ENCODE results near the gene TSPAN31. TPM values are rescaled to one million over a fixed set of nuclear protein-coding genes. Genes with fewer than 3 reads are reported as not detected.

Gene TSPAN31
- total RNA-seq, 1 donor from 2014 or later = 61.3 TPM

GRCh38 chr12:57735952-57736740 lies 8.7 kb upstream of the TSPAN31 start:
- peak; percentile 45 for TF ChIP-seq EZH2 (IDR thresholded peaks at IDR 0.05)
- TF ChIP-seq CTCF (IDR thresholded peaks at IDR 0.05) = peak; percentile 48
- TF ChIP-seq EZH2phosphoT487 (IDR thresholded peaks at IDR 0.05) = peak; percentile 42
- Histone ChIP-seq H3K4me1 (peaks cover 24% of the 10 kb centered on the region), H3K36me3 (no peaks in the 10 kb centered on the region), H3K9ac (no peak overlapping the region), H3F3A (ENCODE audit: low read depth) (peaks cover 32% of the 10 kb centered on the region), H3K27me3 (peaks cover 100% of the 10 kb centered on the region), H3K4me3 (peak overlapping the region; percentile 44), H3K27ac (no peak overlapping the region), H3K4me2 (peak overlapping the region; percentile 98), H2AFZ (replicated peaks) (no peak overlapping the region), H3K9me3 (ENCODE audit: low read depth) (no peaks in the 10 kb centered on the region), H3K79me2 (ENCODE audit: low read depth) (no peaks in the 10 kb centered on the region), H4K20me1 (ENCODE audit: low read depth) (peaks cover 39% of the 10 kb centered on the region)
- Mint-ChIP-seq H3K4me3 (peak overlapping the region; percentile 80), H3K4me1 (peaks cover 44% of the 10 kb centered on the region), H3K36me3 (peaks cover 4% of the 10 kb centered on the region), H3K9me3 (no peaks in the 10 kb centered on the region), H3K27me3 (ENCODE audit: insufficient read depth, low read depth) (peaks cover 38% of the 10 kb centered on the region), H3K27ac (peak overlapping the region; percentile 4)
- peak; percentile 80 for DNase-seq (ENCODE audit: low spot score)

DNA sequence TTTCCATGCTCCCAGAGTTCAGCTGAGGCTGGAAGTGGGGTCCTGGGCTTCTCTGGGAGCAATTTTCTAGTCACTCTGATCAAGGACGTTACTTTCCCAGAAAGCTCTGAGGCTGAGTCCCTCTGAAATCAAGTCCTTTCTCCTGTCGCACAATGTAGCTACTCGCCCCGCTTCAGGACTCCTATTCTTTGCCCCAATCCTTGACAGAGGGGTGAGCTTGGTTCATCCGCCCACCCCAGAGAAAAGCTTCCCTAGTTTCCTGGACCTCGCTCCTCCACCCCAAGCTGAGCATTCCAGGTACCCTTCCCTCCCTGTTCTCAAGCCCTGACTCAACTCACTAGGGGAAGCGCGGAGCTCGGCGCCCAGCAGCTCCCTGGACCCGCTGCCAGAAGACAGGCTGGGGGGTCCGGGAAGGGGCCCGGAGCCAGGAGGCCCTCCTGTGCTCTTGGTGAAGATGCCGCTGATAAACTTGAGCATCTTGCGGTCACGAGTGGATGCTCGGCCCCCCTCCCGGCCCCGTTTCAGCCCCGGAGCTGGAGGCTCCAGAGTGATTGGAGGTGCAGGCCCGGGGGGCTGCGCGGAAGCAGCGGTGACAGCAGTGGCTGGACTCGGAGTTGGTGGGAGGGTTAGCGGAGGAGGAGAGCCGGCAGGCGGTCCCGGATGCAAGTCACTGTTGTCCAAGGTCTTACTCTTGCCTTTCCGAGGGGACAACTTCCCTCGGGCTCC lies 7.9 kb upstream of the TSPAN31 start:
- Histone ChIP-seq H3K36me3 (no peaks in the 10 kb centered on the region), H4K20me1 (ENCODE audit: low read depth) (peaks cover 39% of the 10 kb centered on the region), H3K4me3 (peak overlapping the region; percentile 80), H3K4me1 (peaks cover 24% of the 10 kb centered on the region), H3K27me3 (peaks cover 100% of the 10 kb centered on the region), H2AFZ (replicated peaks) (no peak overlapping the region), H3K9me3 (ENCODE audit: low read depth) (no peaks in the 10 kb centered on the region), H3K4me2 (peak overlapping the region; percentile 98), H3F3A (ENCODE audit: low read depth) (peaks cover 32% of the 10 kb centered on the region), H3K79me2 (ENCODE audit: low read depth) (no peaks in the 10 kb centered on the region), H3K9ac (no peak overlapping the region), H3K27ac (no peak overlapping the region)
- no peaks in the 10 kb centered on the region for H3K9me3 Mint-ChIP-seq
- peak overlapping the region; percentile 4 for H3K27ac Mint-ChIP-seq
- H3K4me1 Mint-ChIP-seq = peaks cover 49% of the 10 kb centered on the region
- DNase-seq (ENCODE audit: low spot score) = peak; percentile 33
- peaks cover 40% of the 10 kb centered on the region for H3K27me3 Mint-ChIP-seq (ENCODE audit: insufficient read depth, low read depth)
- H3K36me3 Mint-ChIP-seq = no peaks in the 10 kb centered on the region
- TF ChIP-seq CTCF (IDR thresholded peaks at IDR 0.05) = no peak
- no peak for TF ChIP-seq EZH2phosphoT487 (IDR thresholded peaks at IDR 0.05)
- no peak for TF ChIP-seq EZH2 (IDR thresholded peaks at IDR 0.05)
- peak overlapping the region; percentile 80 for H3K4me3 Mint-ChIP-seq

DNA sequence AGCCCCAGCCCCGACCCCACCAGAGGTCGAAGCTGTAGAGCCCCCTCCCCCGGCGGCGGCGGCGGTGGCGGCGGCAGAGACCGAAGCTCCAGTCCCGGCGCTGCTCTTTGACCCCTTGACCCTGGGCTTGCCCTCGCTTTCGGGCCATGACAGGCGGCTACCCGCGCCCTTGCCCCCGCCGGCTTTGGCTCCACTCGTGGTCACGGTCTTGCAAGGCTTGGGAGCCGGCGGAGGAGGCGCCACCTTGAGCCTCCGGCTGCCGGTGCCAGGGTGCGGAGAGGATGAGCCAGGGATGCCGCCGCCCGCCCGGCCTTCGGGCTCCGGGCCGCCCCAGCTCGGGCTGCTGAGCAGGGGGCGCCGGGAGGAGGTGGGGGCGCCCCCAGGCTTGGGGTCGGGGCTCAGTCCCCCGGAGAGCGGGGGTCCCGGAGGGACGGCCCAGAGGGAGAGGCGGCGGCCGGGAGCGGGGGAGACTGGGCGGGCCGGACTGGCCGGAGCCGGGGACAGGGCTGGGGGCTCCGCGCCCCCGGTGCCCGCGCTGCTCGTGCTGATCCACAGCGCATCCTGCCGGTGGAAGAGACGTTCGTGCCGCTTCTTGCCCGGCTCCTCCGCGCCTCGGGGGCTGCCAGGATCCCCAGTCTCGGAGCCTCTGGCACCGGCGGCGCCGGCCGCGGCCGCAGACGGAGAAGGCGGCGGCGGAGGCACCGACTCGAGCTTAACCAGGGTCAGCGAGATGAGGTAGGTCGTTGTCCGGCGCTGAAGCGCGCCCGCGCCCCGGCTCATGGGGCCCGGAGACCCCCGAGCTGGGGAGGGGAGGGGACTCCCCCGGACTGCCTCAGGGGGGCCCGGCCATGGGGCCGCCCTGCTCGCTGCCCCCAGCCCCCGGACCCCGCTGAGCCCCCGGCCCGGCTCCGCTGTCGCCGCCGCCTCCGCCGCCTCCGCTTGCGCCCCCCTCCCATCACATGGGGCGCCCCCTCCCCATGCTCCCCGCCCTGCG lies 7.1 kb upstream of the TSPAN31 start:
- peaks cover 39% of the 10 kb centered on the region for H4K20me1 ChIP-seq (ENCODE audit: low read depth)

More for the DNA sequence above, 7.1 kb upstream of the TSPAN31 start:
- peaks cover 100% of the 10 kb centered on the region for H3K27me3 ChIP-seq
- peak; percentile 80 for DNase-seq (ENCODE audit: low spot score)
- H3K27me3 Mint-ChIP-seq (ENCODE audit: insufficient read depth, low read depth) = peaks cover 38% of the 10 kb centered on the region
- peak overlapping the region; percentile 80 for H3K4me3 Mint-ChIP-seq
- no peaks in the 10 kb centered on the region for H3K9me3 Mint-ChIP-seq
- no peak overlapping the region for H3K27ac Mint-ChIP-seq
- H3K36me3 ChIP-seq = no peaks in the 10 kb centered on the region
- no peak overlapping the region for H3K9ac ChIP-seq
- H3F3A ChIP-seq (ENCODE audit: low read depth) = peaks cover 32% of the 10 kb centered on the region
- peaks cover 24% of the 10 kb centered on the region for H3K4me1 ChIP-seq
- H3K36me3 Mint-ChIP-seq = no peaks in the 10 kb centered on the region
- no peak overlapping the region for H2AFZ ChIP-seq (replicated peaks)
- H3K79me2 ChIP-seq (ENCODE audit: low read depth) = no peaks in the 10 kb centered on the region
- H3K4me3 ChIP-seq = peak overlapping the region; percentile 80
- H3K4me2 ChIP-seq = peak overlapping the region; percentile 98
- TF ChIP-seq CTCF (IDR thresholded peaks at IDR 0.05) (peak; percentile 39), EZH2 (IDR thresholded peaks at IDR 0.05) (peak; percentile 99), EZH2phosphoT487 (IDR thresholded peaks at IDR 0.05) (peak; percentile 96)
- no peak overlapping the region for H3K27ac ChIP-seq
- no peaks in the 10 kb centered on the region for H3K9me3 ChIP-seq (ENCODE audit: low read depth)
- H3K4me1 Mint-ChIP-seq = peaks cover 49% of the 10 kb centered on the region

Measured in neural progenitor cell (in vitro differentiated cells).